ENCODE results near the gene PROCA1. TPM values are rescaled to one million over a fixed set of nuclear protein-coding genes. Genes with fewer than 3 reads are reported as not detected.

The PROCA1 gene
- total RNA-seq, 4 donors from 2014 or later = 0.46 to 4.3 (median 1.1) TPM; not detected in 1

DNA sequence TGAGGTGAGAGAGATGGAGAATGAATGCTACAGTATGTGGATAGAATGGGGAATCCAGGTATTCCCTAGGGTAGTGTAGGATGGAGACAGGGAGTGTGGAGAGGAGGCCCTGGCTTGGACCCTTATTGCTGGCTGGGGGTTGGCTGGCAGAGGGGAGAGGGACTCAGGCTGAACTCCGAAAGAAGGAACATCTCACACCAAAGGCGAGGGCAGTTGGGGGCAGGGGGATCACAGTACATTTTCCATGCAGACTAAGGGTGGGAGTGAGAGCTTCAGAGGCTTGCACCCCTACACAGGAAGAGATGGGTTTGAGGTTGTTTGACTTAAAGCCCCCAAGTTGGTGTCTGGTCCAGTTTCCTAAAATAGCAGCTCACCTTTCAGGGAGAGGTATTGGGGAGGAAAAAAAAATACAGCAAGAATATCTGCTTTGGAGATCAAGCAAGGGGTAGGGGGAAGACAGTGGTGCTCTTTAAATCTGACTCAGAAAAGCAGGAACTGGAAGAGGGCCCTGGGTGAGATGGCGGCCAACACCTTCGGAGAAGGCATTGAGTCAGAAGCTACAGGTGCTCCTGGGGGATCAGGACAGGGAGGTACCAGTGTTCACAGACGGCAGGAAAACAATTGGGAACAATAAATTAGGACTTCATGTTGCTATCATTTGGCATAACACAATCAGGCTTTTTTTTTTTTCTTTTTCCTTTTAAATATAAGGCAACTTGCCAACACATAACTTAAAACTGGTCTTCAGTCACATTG is 44.5 kb upstream of the PROCA1 start:
- Histone ChIP-seq H3K27ac (no peak overlapping the region), H3K36me3 (peaks cover 16 to 18% of the 10 kb centered on the region in 2 donors), H3K9me3 (no peaks in the 10 kb centered on the region), H3K4me1 (peaks cover 8 to 13% of the 10 kb centered on the region in 2 donors), H3K4me3 (replicated peaks in 1 of 3) (no peak overlapping the region), H3K27me3 (no peaks in the 10 kb centered on the region)
- no peak for TF ChIP-seq POLR2A (IDR thresholded peaks at IDR 0.05)
- TF ChIP-seq, protein P1, sequence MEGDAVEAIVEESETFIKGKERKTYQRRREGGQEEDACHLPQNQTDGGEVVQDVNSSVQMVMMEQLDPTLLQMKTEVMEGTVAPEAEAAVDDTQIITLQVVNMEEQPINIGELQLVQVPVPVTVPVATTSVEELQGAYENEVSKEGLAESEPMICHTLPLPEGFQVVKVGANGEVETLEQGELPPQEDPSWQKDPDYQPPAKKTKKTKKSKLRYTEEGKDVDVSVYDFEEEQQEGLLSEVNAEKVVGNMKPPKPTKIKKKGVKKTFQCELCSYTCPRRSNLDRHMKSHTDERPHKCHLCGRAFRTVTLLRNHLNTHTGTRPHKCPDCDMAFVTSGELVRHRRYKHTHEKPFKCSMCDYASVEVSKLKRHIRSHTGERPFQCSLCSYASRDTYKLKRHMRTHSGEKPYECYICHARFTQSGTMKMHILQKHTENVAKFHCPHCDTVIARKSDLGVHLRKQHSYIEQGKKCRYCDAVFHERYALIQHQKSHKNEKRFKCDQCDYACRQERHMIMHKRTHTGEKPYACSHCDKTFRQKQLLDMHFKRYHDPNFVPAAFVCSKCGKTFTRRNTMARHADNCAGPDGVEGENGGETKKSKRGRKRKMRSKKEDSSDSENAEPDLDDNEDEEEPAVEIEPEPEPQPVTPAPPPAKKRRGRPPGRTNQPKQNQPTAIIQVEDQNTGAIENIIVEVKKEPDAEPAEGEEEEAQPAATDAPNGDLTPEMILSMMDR (IDR thresholded peaks at IDR 0.05) = no peak
- intact Hi-C loops (cut with DNase I) = no loop called here
- WGBS, 2 donors = 72 to 76% methylated on average over 5 of the region's 5 CpGs
- DNase-seq = no peak

- H3K9me3 ChIP-seq = no peaks in the 10 kb centered on the region
- H3K4me3 ChIP-seq (replicated peaks in 1 of 3) = no peak overlapping the region
- H3K27me3 ChIP-seq = no peaks in the 10 kb centered on the region
- 78% methylated on average over 7 of the region's 7 CpGs for WGBS, 2 donors
- TF ChIP-seq POLR2A (IDR thresholded peaks at IDR 0.05) = no peak
- TF ChIP-seq, protein P1 (IDR thresholded peaks at IDR 0.05) = no peak
- H3K4me1 ChIP-seq = peaks cover 7 to 10% of the 10 kb centered on the region in 2 donors
- DNase-seq = no peak
- peaks cover 18 to 20% of the 10 kb centered on the region in 2 donors for H3K36me3 ChIP-seq
- H3K27ac ChIP-seq = no peak overlapping the region
- intact Hi-C loops (cut with DNase I) = no loop called here
Measured at GRCh38 chr17:28755486-28755885, 43.8 kb upstream of the PROCA1 start.

- H3K27ac ChIP-seq = no peak overlapping the region
- peaks cover 22 to 26% of the 10 kb centered on the region in 2 donors for H3K36me3 ChIP-seq
- no peak for TF ChIP-seq POLR2A (IDR thresholded peaks at IDR 0.05)
- TF ChIP-seq, protein P1 (IDR thresholded peaks at IDR 0.05) = no peak
- no peak for DNase-seq
- no peak overlapping the region for H3K4me3 ChIP-seq (replicated peaks in 1 of 3)
- H3K9me3 ChIP-seq = no peaks in the 10 kb centered on the region
- peaks cover 27 to 41% of the 10 kb centered on the region in 2 donors for H3K4me1 ChIP-seq
- no peaks in the 10 kb centered on the region for H3K27me3 ChIP-seq
- intact Hi-C loops (cut with DNase I) = no loop called here
- 89 to 95% methylated on average over 9 to 10 of the region's 10 CpGs for WGBS, 2 donors
Measured at GRCh38 chr17:28751600-28752366, 40.1 kb upstream of the PROCA1 start.

- Histone ChIP-seq H3K9me3 (no peaks in the 10 kb centered on the region), H3K27ac (peak overlapping the region in 2 of 3 donors; percentile 34 to 62), H3K4me3 (replicated peaks in 1 of 3) (no peak overlapping the region), H3K36me3 (peaks cover 22 to 26% of the 10 kb centered on the region in 2 donors), H3K4me1 (peaks cover 35 to 46% of the 10 kb centered on the region in 2 donors), H3K27me3 (no peaks in the 10 kb centered on the region)
- WGBS, 2 donors = 38% methylated on average over 20 of the region's 20 CpGs
- intact Hi-C loops (cut with DNase I) = no loop called here
- TF ChIP-seq POLR2A (IDR thresholded peaks at IDR 0.05) = no peak
- TF ChIP-seq, protein P1 (IDR thresholded peaks at IDR 0.05) = peak; percentile 97 to 100 (median 100)
- DNase-seq = peak; percentile 96 to 97
Measured at GRCh38 chr17:28750178-28751047, 38.7 kb upstream of the PROCA1 start.
